ENCODE data around the gene MARCKS. TPM values are rescaled to one million over a fixed set of nuclear protein-coding genes. Genes with fewer than 3 reads are reported as not detected.
A peak's percentile ranks its signal among the peaks of the same experiment; 100 is the strongest.

MARCKS gene
- total RNA-seq, result 100 to 1,000 TPM; 131 to 245 (median 136) TPM
- long read RNA-seq, donor 1, full-length matches to known transcripts, result 100 of 266 reads
- long read RNA-seq, donor 1, partial matches to known transcripts, result 0 of 266 reads
- long read RNA-seq, donor 1, other reads (novel, unspliced or antisense), result 166 of 266 reads
- long read RNA-seq, donor 2, full-length matches to known transcripts, result 3 of 46 reads
- long read RNA-seq, donor 2, partial matches to known transcripts, result 0 of 46 reads
- long read RNA-seq, donor 2, other reads (novel, unspliced or antisense), result 43 of 46 reads

- H3K9me3 ChIP-seq, result no peaks in the 10 kb centered on the region
- TF ChIP-seq CTCF (IDR thresholded peaks at IDR 0.05), result no peak
- H3K36me3 ChIP-seq (ENCODE audit: low read depth), result no peaks in the 10 kb centered on the region
- peaks cover 21% of the 10 kb centered on the region for H3K4me1 ChIP-seq (ENCODE audit: low read depth)
- intact Hi-C loops (cut with DNase I, micrococcal nuclease), result loop anchor here in 1 of 2 donors (5.0 to 10.0 kb wide), 2 partner anchors 292 to 445 kb away; no protein-coding TSS in a partner anchor
- DNase-seq (peak; percentile 87 to 96 (median 89)), ATAC-seq (peak; percentile 68)
- peak within 1 kb of the TSS; percentile 75 for H3K4me3 ChIP-seq
Observed at GRCh38 chr6:113856625-113857555, at the start of gene MARCKS. MARCKS (plus strand) TSS chr6:113857345; CDS start chr6:113857746, 401 bp downstream.

DNA sequence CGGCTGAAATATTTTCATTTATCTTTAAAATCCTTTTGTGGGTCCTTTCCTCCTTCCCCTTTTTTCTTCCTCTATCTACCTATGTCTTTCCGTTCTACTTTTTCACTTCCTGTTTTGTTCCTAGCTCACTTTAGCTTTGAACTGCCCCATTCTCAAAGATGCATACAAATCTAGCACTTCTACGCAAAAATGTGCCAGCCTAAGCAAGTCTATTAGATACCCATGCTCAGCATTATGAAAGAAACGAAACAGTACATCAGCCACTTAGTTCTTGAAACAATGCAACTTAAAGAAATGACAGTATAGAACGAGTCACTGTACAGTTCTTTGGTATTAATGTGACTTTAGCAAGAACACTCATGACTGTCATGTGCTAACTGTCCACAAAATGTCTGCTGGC, 47.3 kb upstream of the MARCKS start:
- DNase-seq (no peak), ATAC-seq (peak; percentile 61)
- Histone ChIP-seq H3K36me3 (ENCODE audit: low read depth) (no peaks in the 10 kb centered on the region), H3K4me1 (ENCODE audit: low read depth) (peaks cover 2% of the 10 kb centered on the region), H3K4me3 (no peak overlapping the region), H3K9me3 (no peaks in the 10 kb centered on the region)
- intact Hi-C loops (cut with DNase I, micrococcal nuclease), result no loop called here
- no peak for TF ChIP-seq CTCF (IDR thresholded peaks at IDR 0.05)

GRCh38 chr6:113813142-113813541, 44.0 kb upstream of the MARCKS start:
- Histone ChIP-seq H3K4me3 (no peak overlapping the region), H3K9me3 (no peaks in the 10 kb centered on the region), H3K4me1 (ENCODE audit: low read depth) (no peaks in the 10 kb centered on the region), H3K36me3 (ENCODE audit: low read depth) (no peaks in the 10 kb centered on the region)
- no peak for ATAC-seq
- no peak for TF ChIP-seq CTCF (IDR thresholded peaks at IDR 0.05)
- intact Hi-C loops (cut with DNase I, micrococcal nuclease), result no loop called here
- no peak for DNase-seq

DNA sequence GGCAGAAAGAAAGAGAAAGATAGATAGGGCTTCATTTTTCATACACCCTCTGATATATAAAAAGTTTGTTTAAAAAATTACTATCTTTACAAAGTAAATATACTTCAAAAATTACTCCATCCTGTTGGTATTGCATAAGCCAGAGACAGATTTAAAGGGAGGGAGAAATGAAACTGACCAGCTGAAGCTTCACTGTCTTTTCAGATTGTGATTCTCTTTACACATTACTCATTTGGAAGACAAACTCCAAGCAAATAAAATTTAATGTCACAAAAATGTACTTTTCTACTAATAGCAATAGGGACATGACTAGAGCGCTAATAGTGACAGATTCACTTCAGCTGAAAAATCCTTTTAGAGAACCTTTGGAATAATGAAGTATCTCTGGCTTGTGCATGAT, 38.6 kb upstream of the MARCKS start:
- no peak overlapping the region for H3K4me3 ChIP-seq
- DNase-seq (no peak), ATAC-seq (peak; percentile 61)
- H3K36me3 ChIP-seq (ENCODE audit: low read depth), result no peaks in the 10 kb centered on the region
- TF ChIP-seq CTCF (IDR thresholded peaks at IDR 0.05), result no peak
- H3K4me1 ChIP-seq (ENCODE audit: low read depth), result peaks cover 7% of the 10 kb centered on the region
- intact Hi-C loops (cut with DNase I, micrococcal nuclease), result no loop called here
- no peaks in the 10 kb centered on the region for H3K9me3 ChIP-seq

- ATAC-seq (peak; percentile 99), DNase-seq (peak; percentile 55 to 70 (median 65))
Observed at GRCh38 chr6:113819169-113819830, 37.8 kb upstream of the MARCKS start.

More at GRCh38 chr6:113819169-113819830, 37.8 kb upstream of the MARCKS start:
- intact Hi-C loops (cut with DNase I, micrococcal nuclease), result no loop called here
- no peaks in the 10 kb centered on the region for H3K9me3 ChIP-seq
- TF ChIP-seq CTCF (IDR thresholded peaks at IDR 0.05), result no peak
- no peak overlapping the region for H3K4me3 ChIP-seq
- no peaks in the 10 kb centered on the region for H3K36me3 ChIP-seq (ENCODE audit: low read depth)
- H3K4me1 ChIP-seq (ENCODE audit: low read depth), result peaks cover 7% of the 10 kb centered on the region
